H1 (cell line): ENCODE measurements around the gene IYD. TPM values are rescaled to one million over a fixed set of nuclear protein-coding genes. Genes with fewer than 3 reads are reported as not detected.

Source experiments
- CTCF ChIA-PET: fragments of 300-600 bp; sonication (Branson Sonifier 250); formaldehyde crosslinking; loops from one replicate; lab custom pipeline; 2021; ENCODE audit not compliant: partially characterized antibody; lab: Charles Lee
- POLR2A ChIA-PET: fragments of 300-600 bp; sonication (Branson Sonifier 250); formaldehyde crosslinking; loops from one replicate; lab custom pipeline; 2021; ENCODE audit warnings: inconsistent platforms; ENCODE audit not compliant: partially characterized antibody; lab: Charles Lee
- DNase-seq, 2 experiments: peaks; one replicate each; pipeline versions ENCODE4 v3.0.0 to v3.0.0-alpha.2; 2010 to 2022; ENCODE audit warnings: low spot score in 2 of 2, low read depth in 1 of 2, mixed read lengths in 1 of 2
- FAIRE-seq: peaks from 2 replicates; lab custom pipeline; 2011; peaks lifted over from hg19 to GRCh38; lab: Jason Lieb, UNC
- H2AFZ ChIP-seq: 2 replicates; pipeline ENCODE4 v1.8.1; 2012; ENCODE audit warnings: low read length, inconsistent platforms
- H2AK5ac ChIP-seq: 2 replicates; pipeline ENCODE4 v1.6.1; 2013; ENCODE audit warnings: low read depth, low read length
- H2BK120ac ChIP-seq: replicated peaks from 2 replicates; pipeline ENCODE3; 2013; ENCODE audit warnings: low read depth, low read length, inconsistent platforms
- H2BK12ac ChIP-seq: 2 replicates; pipeline ENCODE4 v1.6.1; 2013; ENCODE audit warnings: low read depth, low read length
- H2BK15ac ChIP-seq: 2 replicates; pipeline ENCODE4 v1.6.1; 2013; ENCODE audit warnings: low read length
- H2BK20ac ChIP-seq: 2 replicates; pipeline ENCODE4 v1.6.1; 2013; ENCODE audit warnings: low read length
- H2BK5ac ChIP-seq: 2 replicates; pipeline ENCODE4 v1.6.1; 2013; ENCODE audit warnings: low read depth, low read length
- H3K14ac ChIP-seq: 2 replicates; pipeline ENCODE4 v1.6.1; 2013; ENCODE audit warnings: inconsistent platforms; ENCODE audit not compliant: insufficient read length
- H3K18ac ChIP-seq: 2 replicates; pipeline ENCODE4 v1.6.1; 2013; ENCODE audit warnings: low read length; ENCODE audit errors: extremely low read depth
- H3K23ac ChIP-seq: 2 replicates; pipeline ENCODE4 v1.6.1; 2013; ENCODE audit warnings: inconsistent platforms; ENCODE audit not compliant: insufficient read length
- H3K23me2 ChIP-seq: 2 replicates; pipeline ENCODE4 v1.6.1; 2013; ENCODE audit warnings: low read depth, low read length
- H3K27ac ChIP-seq: 2 replicates; pipeline ENCODE4 v1.6.1; 2011; ENCODE audit warnings: low read depth, low read length, inconsistent platforms
- H3K27me3 ChIP-seq, 4 experiments: replicated peaks in 1 of 4; 1 replicate in 1 of 4; 2 replicates in 3 of 4; pipeline versions ENCODE4 v1.6.1 to v1.8.1; 2011 to 2013; ENCODE audit warnings: low read length in 3 of 4, mild to moderate bottlenecking in 3 of 4, inconsistent platforms in 2 of 4, mixed read lengths in 2 of 4, moderate library complexity in 1 of 4; ENCODE audit not compliant: control insufficient read depth in 3 of 4, insufficient read depth in 3 of 4; ENCODE audit errors: extremely low read depth in 1 of 4
- H3K36me3 ChIP-seq, 4 experiments: 2 replicates each; pipeline versions ENCODE4 v1.6.1 to v1.8.1; 2011 to 2013; ENCODE audit warnings: mild to moderate bottlenecking in 4 of 4, low read length in 3 of 4, moderate library complexity in 2 of 4, control low read depth in 1 of 4, inconsistent platforms in 1 of 4; ENCODE audit not compliant: insufficient read depth in 4 of 4, control insufficient read depth in 2 of 4
- H3K4ac ChIP-seq: replicated peaks from 2 replicates; pipeline ENCODE3; 2013; ENCODE audit warnings: low read length, low read depth, mixed read lengths, inconsistent platforms; ENCODE audit not compliant: insufficient read length
- H3K4me1 ChIP-seq, 4 experiments: replicated peaks in 1 of 4; 1 replicate in 1 of 4; 2 replicates in 3 of 4; pipeline versions ENCODE4 v1.6.1 to v1.8.1; 2011 to 2013; ENCODE audit warnings: low read length in 3 of 4, inconsistent platforms in 2 of 4, mixed read lengths in 1 of 4; ENCODE audit not compliant: insufficient read depth in 4 of 4, control insufficient read depth in 3 of 4
- H3K4me2 ChIP-seq, 2 experiments: 2 replicates each; pipeline versions ENCODE4 v1.6.1 to v1.8.1; 2011 to 2013; ENCODE audit warnings: low read depth in 2 of 2, low read length in 2 of 2, control low read depth in 1 of 2, inconsistent platforms in 1 of 2, mild to moderate bottlenecking in 1 of 2; ENCODE audit not compliant: insufficient read depth in 1 of 2
- H3K4me3 ChIP-seq, 4 experiments: fragments of 200-600, 300-600 bp in 1 of 4; sonication (generic), shearing (Covaris generic), sonication (Bioruptor Twin) in 1 of 4; 2 replicates each; pipeline versions ENCODE4 v1.5.1 to v1.8.1; 2011 to 2016; ENCODE audit warnings: low read length in 4 of 4, low read depth in 3 of 4, control low read depth in 2 of 4, inconsistent platforms in 2 of 4, mild to moderate bottlenecking in 2 of 4, mixed read lengths in 1 of 4, moderate library complexity in 1 of 4; ENCODE audit not compliant: insufficient read depth in 2 of 4; ENCODE audit errors: extremely low read depth in 1 of 4
- H3K56ac ChIP-seq: replicated peaks from 2 replicates; pipeline ENCODE3; 2013; ENCODE audit warnings: low read depth, mild to moderate bottlenecking, mixed read lengths, low read length, inconsistent platforms; ENCODE audit not compliant: insufficient read length
- H3K79me1 ChIP-seq: 2 replicates; pipeline ENCODE4 v1.6.1; 2013; ENCODE audit warnings: low read depth, low read length, control low read depth
- H3K79me2 ChIP-seq, 2 experiments: 2 replicates each; pipeline versions ENCODE4 v1.6.1 to v1.8.1; 2012 to 2013; ENCODE audit warnings: low read length in 2 of 2, mild to moderate bottlenecking in 2 of 2, inconsistent platforms in 1 of 2; ENCODE audit not compliant: insufficient read depth in 2 of 2, control insufficient read depth in 1 of 2
- H3K9ac ChIP-seq, 4 experiments: replicated peaks in 1 of 4; 1 replicate in 1 of 4; 2 replicates in 3 of 4; pipeline versions ENCODE4 v1.6.1 to v1.8.1; 2011 to 2013; ENCODE audit warnings: low read depth in 3 of 4, low read length in 3 of 4, control low read depth in 2 of 4, mild to moderate bottlenecking in 2 of 4, moderate library complexity in 2 of 4, inconsistent platforms in 1 of 4; ENCODE audit errors: extremely low read depth in 1 of 4
- H3K9me3 ChIP-seq, 2 experiments: 2 replicates each; pipeline versions ENCODE4 v1.6.1 to v1.8.1; 2012 to 2013; ENCODE audit warnings: mild to moderate bottlenecking in 2 of 2, moderate library complexity in 2 of 2, control low read depth in 1 of 2, inconsistent platforms in 1 of 2, low read depth in 1 of 2, low read length in 1 of 2, mixed read lengths in 1 of 2; ENCODE audit not compliant: insufficient read depth in 2 of 2
- H4K20me1 ChIP-seq, 2 experiments: replicated peaks in 1 of 2; 2 replicates each; pipeline versions ENCODE3 to v1.8.1; 2011 to 2013; ENCODE audit warnings: inconsistent platforms in 2 of 2, low read length in 2 of 2, mild to moderate bottlenecking in 1 of 2; ENCODE audit not compliant: insufficient read depth in 2 of 2, control insufficient read depth in 1 of 2
- H4K5ac ChIP-seq: 2 replicates; pipeline ENCODE4 v1.6.1; 2013; ENCODE audit warnings: low read length, low read depth, mixed read lengths, inconsistent platforms; ENCODE audit not compliant: insufficient read length
- H4K8ac ChIP-seq: 2 replicates; pipeline ENCODE4 v1.8.0; 2013; ENCODE audit warnings: mild to moderate bottlenecking, moderate library complexity, low read length, inconsistent platforms; ENCODE audit not compliant: insufficient read depth; ENCODE audit errors: extremely low read depth
- H4K91ac ChIP-seq: replicated peaks from 2 replicates; pipeline ENCODE3; 2013; ENCODE audit warnings: low read length, mixed read lengths, inconsistent platforms; ENCODE audit not compliant: insufficient read length
- KDM5A ChIP-seq: fragments of 200-600 bp; IDR thresholded peaks from 2 replicates; pipeline ENCODE4 v1.7.1; 2012; ENCODE audit warnings: mild to moderate bottlenecking, low read length, inconsistent platforms, mixed read lengths
- WGBS, 2 experiments: shearing (Covaris generic) in 1 of 2; methylation state at CpG; one replicate each; pipeline versions ENCODE4 v1.1.6 to v1.1.7; 2013 to 2015; ENCODE audit warnings: low lambda C conversion rate in 2 of 2, mixed read lengths in 2 of 2, inconsistent platforms in 1 of 2, low coverage in 1 of 2, missing lambda C conversion rate in 1 of 2; ENCODE audit not compliant: insufficient replicate concordance in 2 of 2, insufficient coverage in 1 of 2, insufficient read length in 1 of 2; ENCODE audit errors: extremely low coverage in 1 of 2, missing lambda C conversion rate in 1 of 2; 5-methylcytosine and 5-hydroxymethylcytosine counted together
- polyA plus RNA-seq, 7 experiments: library from polyadenylated mRNA; depleted of rRNA in 3 of 7; stranded (reverse) in 5 of 7; unstranded in 2 of 7; fragments of >200 nt in 5 of 7; fragments of 200-250 nt in 2 of 7; gene quantifications; 1 replicate in 5 of 7; 2 replicates in 1 of 7; 4 replicates in 1 of 7; pipeline versions ENCODE4 v1.2.1 to v1.2.3, GENCODE V29; 2011 to 2013; ENCODE audit warnings: missing spikeins in 2 of 7, mixed read lengths in 2 of 7
- total RNA-seq: library from RNA; stranded (reverse); fragmentation: NEBNext Ultra II Directional; extraction: Animal tissue kit (Norgen Biotek cat#: 25700); gene quantifications from 2 replicates; pipeline ENCODE4 v1.2.1, GENCODE V29; 2021

Gene IYD
- total and polyA plus RNA-seq, 2 of the 8 experiments (the other 6 are each of a cell fraction or from before 2014, with no cell fraction given) = not detected

DNA sequence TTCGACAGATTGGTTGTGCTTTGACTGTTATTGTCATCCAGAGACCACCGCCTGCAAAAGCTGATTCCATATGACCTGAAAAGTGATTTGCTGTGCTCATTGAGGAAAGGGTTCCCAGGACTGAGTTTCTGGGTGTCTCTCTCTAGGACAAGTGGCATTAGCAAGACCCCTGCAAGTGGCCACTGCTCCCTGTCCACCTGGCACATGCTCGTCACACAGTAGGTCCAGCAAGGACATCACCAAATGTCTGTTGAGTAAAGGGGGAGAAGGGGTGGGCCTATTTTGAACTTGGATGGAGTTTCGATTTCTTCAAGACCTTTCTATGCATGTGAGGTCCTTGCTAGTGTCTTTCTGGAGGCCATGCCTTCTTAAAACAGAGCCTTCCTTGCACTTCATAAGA is 48.9 kb upstream of the IYD start:
- no peak overlapping the region for H4K8ac ChIP-seq
- ChIA-PET POLR2A (interaction anchor here (0.7 kb wide), 1 partner anchor 431 kb away, joined by 3 read pairs; no protein-coding TSS in a partner anchor), CTCF (no interaction called here)
- WGBS, 2 experiments = 89% methylated on average over 4 of the region's 4 CpGs; no CpG with 5 or more reads in 1 of the 2 experiments
- H2AK5ac ChIP-seq = no peak overlapping the region
- no peak overlapping the region for H2AFZ ChIP-seq
- H3K23ac ChIP-seq = no peak overlapping the region
- H3K9ac ChIP-seq = no peak overlapping the region
- DNase-seq (no peak), FAIRE-seq (no peak)
- no peak overlapping the region for H2BK120ac ChIP-seq
- no peak overlapping the region for H3K18ac ChIP-seq
- H3K4me2 ChIP-seq = no peak overlapping the region
- H3K4me1 ChIP-seq = no peaks in the 10 kb centered on the region
- no peak for TF ChIP-seq KDM5A
- no peaks in the 10 kb centered on the region for H3K79me1 ChIP-seq
- H3K23me2 ChIP-seq = no peaks in the 10 kb centered on the region
- H3K27ac ChIP-seq = no peak overlapping the region
- no peak overlapping the region for H2BK12ac ChIP-seq
- H4K5ac ChIP-seq = no peak overlapping the region
- no peak overlapping the region for H3K4me3 ChIP-seq
- H4K91ac ChIP-seq = no peak overlapping the region
- H3K79me2 ChIP-seq = no peaks in the 10 kb centered on the region
- no peak overlapping the region for H2BK5ac ChIP-seq
- no peak overlapping the region for H3K14ac ChIP-seq
- H3K9me3 ChIP-seq = no peaks in the 10 kb centered on the region
- no peak overlapping the region for H2BK20ac ChIP-seq
- no peaks in the 10 kb centered on the region for H3K36me3 ChIP-seq
- no peak overlapping the region for H3K4ac ChIP-seq
- no peak overlapping the region for H2BK15ac ChIP-seq
- no peaks in the 10 kb centered on the region for H3K27me3 ChIP-seq
- no peak overlapping the region for H3K56ac ChIP-seq
- no peaks in the 10 kb centered on the region for H4K20me1 ChIP-seq
